BE2C (cell line): ENCODE data around the gene ZNF628.

Source experiments
- DNase-seq: peaks from one replicate; pipeline ENCODE4 v3.0.0-alpha.2; 2020
- H3K27me3 ChIP-seq: fragments of 250-450 bp; sonication (Bioruptor Pico); 2 replicates; pipeline ENCODE4 v1.5.1; 2020; ENCODE audit warnings: mild to moderate bottlenecking
- H3K36me3 ChIP-seq: fragments of 250-450 bp; sonication (Bioruptor Pico); 2 replicates; pipeline ENCODE4 v1.5.1; 2020; ENCODE audit warnings: mild to moderate bottlenecking
- H3K4me1 ChIP-seq: fragments of 250-450 bp; sonication (Bioruptor Pico); 2 replicates; pipeline ENCODE4 v1.5.1; 2020
- H3K4me3 ChIP-seq: 2 replicates; pipeline ENCODE4 v1.5.1; 2011; ENCODE audit warnings: low read depth, low read length
- H3K9me3 ChIP-seq: fragments of 250-450 bp; sonication (Bioruptor Pico); 2 replicates; pipeline ENCODE4 v1.5.1; 2020
- TF ChIP-seq, protein P1 (sequence below): IDR thresholded peaks from 2 replicates; pipeline ENCODE4 v1.5.1; 2012; ENCODE audit warnings: mild to moderate bottlenecking, low read depth, low read length

Gene ZNF628

DNA sequence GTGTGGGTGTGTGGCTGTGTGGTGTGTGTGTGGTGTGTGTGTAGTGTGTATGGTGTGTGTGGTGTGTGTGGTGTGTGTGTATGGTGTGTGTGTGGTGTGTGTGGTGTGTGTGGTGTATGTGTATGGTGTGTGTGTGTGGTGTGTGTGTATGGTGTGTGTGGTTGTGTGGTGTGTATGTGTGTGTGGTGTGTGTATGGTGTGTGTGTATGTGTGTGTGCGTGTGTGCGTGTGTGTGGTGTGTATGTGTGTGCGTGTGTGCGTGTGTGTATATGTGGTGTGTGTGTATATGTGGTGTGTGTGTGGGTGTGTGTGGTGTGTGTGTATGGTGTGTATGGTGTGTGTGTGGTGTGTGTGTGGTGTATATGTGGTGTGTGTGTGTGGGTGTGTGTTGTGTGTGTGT, 41.4 kb upstream of the ZNF628 start:
- Histone ChIP-seq H3K27me3 (no peaks in the 10 kb centered on the region), H3K4me3 (no peak overlapping the region)

DNA sequence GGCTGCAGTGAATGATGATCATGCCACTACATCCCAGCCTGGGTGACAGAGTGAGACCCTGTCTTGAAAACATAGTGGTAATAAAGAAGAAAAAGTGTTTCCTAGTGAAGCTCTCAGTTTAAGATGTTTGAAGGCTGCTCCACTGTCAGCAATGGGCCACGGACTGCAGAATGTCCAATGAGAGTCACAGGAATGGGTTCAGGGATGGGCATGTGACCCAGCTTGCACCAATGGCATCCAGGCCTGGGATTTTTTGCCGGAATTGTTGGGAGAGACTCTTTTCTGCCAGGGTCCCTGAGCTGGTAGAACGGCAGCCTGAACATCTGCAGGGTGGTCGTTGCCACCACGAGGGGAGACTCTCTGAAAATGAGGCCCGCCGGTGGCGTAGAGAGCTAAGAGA, 39.6 kb upstream of the ZNF628 start:
- TF ChIP-seq, protein P1, sequence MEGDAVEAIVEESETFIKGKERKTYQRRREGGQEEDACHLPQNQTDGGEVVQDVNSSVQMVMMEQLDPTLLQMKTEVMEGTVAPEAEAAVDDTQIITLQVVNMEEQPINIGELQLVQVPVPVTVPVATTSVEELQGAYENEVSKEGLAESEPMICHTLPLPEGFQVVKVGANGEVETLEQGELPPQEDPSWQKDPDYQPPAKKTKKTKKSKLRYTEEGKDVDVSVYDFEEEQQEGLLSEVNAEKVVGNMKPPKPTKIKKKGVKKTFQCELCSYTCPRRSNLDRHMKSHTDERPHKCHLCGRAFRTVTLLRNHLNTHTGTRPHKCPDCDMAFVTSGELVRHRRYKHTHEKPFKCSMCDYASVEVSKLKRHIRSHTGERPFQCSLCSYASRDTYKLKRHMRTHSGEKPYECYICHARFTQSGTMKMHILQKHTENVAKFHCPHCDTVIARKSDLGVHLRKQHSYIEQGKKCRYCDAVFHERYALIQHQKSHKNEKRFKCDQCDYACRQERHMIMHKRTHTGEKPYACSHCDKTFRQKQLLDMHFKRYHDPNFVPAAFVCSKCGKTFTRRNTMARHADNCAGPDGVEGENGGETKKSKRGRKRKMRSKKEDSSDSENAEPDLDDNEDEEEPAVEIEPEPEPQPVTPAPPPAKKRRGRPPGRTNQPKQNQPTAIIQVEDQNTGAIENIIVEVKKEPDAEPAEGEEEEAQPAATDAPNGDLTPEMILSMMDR = no peak
- Histone ChIP-seq H3K36me3 (no peaks in the 10 kb centered on the region), H3K27me3 (peaks cover 16% of the 10 kb centered on the region), H3K4me1 (no peaks in the 10 kb centered on the region), H3K9me3 (no peaks in the 10 kb centered on the region), H3K4me3 (no peak overlapping the region)
- DNase-seq = no peak

More for the DNA sequence above, 41.4 kb upstream of the ZNF628 start:
- Histone ChIP-seq H3K9me3 (no peaks in the 10 kb centered on the region), H3K36me3 (no peaks in the 10 kb centered on the region), H3K4me1 (no peaks in the 10 kb centered on the region)
- TF ChIP-seq, protein P1 = no peak
- no peak for DNase-seq

DNA sequence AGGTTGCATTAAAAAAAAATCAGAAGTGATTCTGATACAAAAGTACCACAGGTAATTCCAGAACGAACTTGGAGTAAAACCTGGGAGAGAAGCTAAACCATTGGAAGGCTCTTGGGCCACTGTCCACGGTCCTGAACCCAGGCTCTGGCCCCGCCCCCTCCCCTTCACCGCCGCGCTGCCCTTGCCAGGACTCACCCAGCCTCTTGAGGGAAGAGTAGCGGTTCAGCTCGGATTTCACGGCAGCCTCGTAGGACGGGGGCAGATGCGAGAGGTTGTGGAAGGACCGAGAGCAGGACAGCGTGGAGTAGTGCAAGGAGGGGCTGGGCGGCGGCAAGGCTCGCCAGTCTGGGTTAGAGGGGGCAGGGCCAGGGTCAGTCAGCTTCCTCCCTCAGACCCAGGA, 39.0 kb upstream of the ZNF628 start:
- Histone ChIP-seq H3K4me3 (no peak overlapping the region), H3K9me3 (no peaks in the 10 kb centered on the region), H3K4me1 (no peaks in the 10 kb centered on the region), H3K27me3 (peaks cover 22% of the 10 kb centered on the region), H3K36me3 (no peaks in the 10 kb centered on the region)
- TF ChIP-seq, protein P1 = no peak
- no peak for DNase-seq

DNA sequence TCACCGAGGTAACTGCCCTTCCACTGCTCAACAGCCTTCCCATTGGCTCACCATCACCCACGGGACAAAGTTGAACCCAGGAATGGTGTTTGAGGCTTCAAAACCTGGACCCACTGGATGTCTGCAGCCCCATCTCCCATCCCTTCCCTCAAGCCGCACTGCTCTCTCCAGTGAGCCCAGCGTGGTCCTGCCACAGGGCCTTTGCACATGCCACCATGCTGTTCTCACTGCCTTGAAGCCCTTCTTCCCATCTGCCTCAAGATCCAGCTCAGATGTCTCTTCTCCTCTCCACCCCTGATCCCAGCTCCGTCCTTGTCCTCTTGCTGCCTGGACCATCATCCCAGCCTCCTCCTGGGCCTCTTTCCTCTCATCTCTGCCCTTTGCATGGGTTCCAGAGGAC, 37.4 kb upstream of the ZNF628 start:
- peaks cover 36% of the 10 kb centered on the region for H3K27me3 ChIP-seq
- H3K9me3 ChIP-seq = no peaks in the 10 kb centered on the region
- TF ChIP-seq, protein P1 = no peak
- DNase-seq = no peak
- no peaks in the 10 kb centered on the region for H3K36me3 ChIP-seq
- H3K4me3 ChIP-seq = no peak overlapping the region
- no peaks in the 10 kb centered on the region for H3K4me1 ChIP-seq

DNA sequence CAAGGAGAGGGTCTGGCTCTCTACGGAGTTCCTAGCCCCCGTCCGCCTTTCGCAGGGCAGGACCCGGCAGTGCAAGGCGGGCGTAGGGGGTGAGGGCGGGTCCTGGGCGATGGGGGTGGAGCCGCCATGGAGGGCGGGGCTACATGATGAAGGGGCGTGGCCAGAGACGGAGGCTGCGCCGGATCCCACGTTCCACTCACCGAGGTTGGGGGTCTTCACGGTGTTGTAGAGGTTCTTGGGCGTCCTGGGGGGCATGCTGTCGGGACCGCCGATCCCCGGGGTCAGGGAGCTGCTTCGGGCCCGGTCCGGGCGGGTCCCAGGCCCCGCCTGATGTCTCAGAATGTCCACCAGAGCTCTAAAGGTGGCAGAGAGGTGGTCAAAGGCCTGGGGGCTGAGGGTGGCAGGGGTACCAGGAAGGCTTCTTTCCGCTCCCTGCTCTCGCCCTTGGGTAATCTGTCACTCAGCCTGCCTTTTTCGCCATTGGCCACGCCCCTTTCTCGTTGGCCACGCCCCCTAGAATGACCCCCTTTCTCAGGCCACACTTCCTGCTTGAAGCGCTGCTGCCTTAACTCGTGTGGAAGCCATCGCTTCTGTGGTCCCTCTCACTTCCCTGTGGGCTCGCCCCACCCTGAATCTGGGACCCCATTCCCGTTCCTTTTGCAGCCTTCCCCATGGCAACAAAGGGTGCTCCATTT, 35.9 kb upstream of the ZNF628 start:
- H3K27me3 ChIP-seq = peaks cover 51% of the 10 kb centered on the region
- peak; percentile 73 for DNase-seq
- H3K4me1 ChIP-seq = no peaks in the 10 kb centered on the region

DNA sequence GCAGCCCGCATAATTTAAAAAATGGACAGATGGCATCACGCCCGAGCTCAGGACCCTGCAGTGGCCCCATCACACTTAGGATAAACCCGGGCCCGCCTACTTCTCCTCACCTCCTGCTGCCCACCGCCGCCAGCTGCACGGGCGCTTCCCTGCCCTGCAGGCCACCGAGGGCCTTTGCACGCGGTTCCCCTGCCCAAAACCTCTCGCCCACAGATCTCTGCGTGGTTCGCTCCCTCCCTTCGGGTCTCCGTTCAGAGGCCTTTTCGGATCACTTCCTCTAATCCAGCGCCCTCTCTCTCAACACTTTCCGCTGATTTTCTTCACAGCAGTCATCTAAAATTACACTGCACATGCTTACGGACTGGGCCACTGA, 35.1 kb upstream of the ZNF628 start:
- H3K4me1 ChIP-seq = no peaks in the 10 kb centered on the region
- H3K9me3 ChIP-seq = no peaks in the 10 kb centered on the region
- TF ChIP-seq, protein P1 = no peak
- no peaks in the 10 kb centered on the region for H3K36me3 ChIP-seq
- no peak overlapping the region for H3K4me3 ChIP-seq
- no peak for DNase-seq
- H3K27me3 ChIP-seq = peaks cover 53% of the 10 kb centered on the region

More for the DNA sequence above, 35.9 kb upstream of the ZNF628 start:
- no peaks in the 10 kb centered on the region for H3K9me3 ChIP-seq
- no peaks in the 10 kb centered on the region for H3K36me3 ChIP-seq
- TF ChIP-seq, protein P1 = no peak
- peak overlapping the region; percentile 63 for H3K4me3 ChIP-seq
